B cell (primary cell): ENCODE data around the gene CXXC5.

Experiments used
- EZH2 ChIP-seq: IDR thresholded peaks from 2 replicates; pipeline ENCODE4 v1.6.1; 2012; ENCODE audit warnings: borderline replicate concordance, low read depth, mild to moderate bottlenecking, moderate library complexity, low read length; ENCODE audit not compliant: insufficient read depth, poor library complexity, severe bottlenecking
- TF ChIP-seq, protein P1 (sequence below): fragments of 200-600 bp; IDR thresholded peaks from one replicate; pipeline ENCODE4 v1.8.0; 2022; ENCODE audit warnings: antibody characterized with exemption, mild to moderate bottlenecking

DNA sequence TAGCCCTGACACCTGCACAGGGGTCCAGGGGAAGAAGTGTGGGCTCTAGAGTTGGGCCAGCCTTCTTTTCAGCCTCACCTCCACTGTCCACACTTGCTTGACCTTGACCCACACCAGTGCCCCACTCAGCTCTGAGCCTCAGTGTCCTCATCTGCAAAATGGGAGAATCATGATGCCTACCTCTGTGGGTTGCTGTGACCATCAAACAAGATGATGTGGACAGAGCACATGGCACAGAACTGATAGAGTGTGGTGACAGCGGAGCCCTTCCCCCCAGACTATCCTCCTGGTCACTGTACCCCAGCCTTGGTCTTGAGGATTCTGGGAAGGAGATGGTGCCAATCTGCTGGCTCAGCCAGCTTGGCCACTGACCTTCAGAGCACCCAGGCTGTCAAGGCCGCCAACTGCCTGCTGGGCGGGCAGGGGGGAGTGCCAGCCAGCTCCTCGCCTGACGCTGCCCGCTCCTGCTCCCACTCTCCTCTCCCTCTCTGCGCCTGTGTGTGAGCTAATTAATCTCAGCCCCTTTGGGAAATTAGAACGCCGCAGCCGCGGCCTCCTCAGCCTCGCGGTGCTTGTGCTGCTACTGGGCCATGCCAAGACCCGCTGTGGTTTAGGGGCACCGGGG, 16.7 kb downstream of the CXXC5 start:
- TF ChIP-seq, protein P1, sequence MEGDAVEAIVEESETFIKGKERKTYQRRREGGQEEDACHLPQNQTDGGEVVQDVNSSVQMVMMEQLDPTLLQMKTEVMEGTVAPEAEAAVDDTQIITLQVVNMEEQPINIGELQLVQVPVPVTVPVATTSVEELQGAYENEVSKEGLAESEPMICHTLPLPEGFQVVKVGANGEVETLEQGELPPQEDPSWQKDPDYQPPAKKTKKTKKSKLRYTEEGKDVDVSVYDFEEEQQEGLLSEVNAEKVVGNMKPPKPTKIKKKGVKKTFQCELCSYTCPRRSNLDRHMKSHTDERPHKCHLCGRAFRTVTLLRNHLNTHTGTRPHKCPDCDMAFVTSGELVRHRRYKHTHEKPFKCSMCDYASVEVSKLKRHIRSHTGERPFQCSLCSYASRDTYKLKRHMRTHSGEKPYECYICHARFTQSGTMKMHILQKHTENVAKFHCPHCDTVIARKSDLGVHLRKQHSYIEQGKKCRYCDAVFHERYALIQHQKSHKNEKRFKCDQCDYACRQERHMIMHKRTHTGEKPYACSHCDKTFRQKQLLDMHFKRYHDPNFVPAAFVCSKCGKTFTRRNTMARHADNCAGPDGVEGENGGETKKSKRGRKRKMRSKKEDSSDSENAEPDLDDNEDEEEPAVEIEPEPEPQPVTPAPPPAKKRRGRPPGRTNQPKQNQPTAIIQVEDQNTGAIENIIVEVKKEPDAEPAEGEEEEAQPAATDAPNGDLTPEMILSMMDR, result no peak
- no peak for TF ChIP-seq EZH2
